ENCODE measurements around the gene ACBD6. TPM values are rescaled to one million over a fixed set of nuclear protein-coding genes. Genes with fewer than 3 reads are reported as not detected.

The ACBD6 gene
- total RNA-seq, 1 experiment from 2014 or later = 63.7 TPM

- ChIA-PET POLR2A (ENCODE audit: low non-redundant PET) (interaction anchor here (0.6 kb wide), 2 partner anchors 11 to 1128 kb away, joined by 3 to 16 read pairs; no protein-coding TSS in a partner anchor), CTCF (no interaction called here)
Observed at GRCh38 chr1:180271272-180272255, 230.8 kb downstream of the ACBD6 start.

GRCh38 chr1:180270530-180271271 lies 231.7 kb downstream of the ACBD6 start:
- ChIA-PET POLR2A (ENCODE audit: low non-redundant PET) (interaction anchor here (0.6 kb wide), 1 partner anchor 12 kb away, joined by 16 read pairs; no protein-coding TSS in a partner anchor), CTCF (no interaction called here)
- no TSS peak for BruUV-seq (replicated peaks)
- Histone ChIP-seq H3K27me3 (replicated peaks; ENCODE audit: insufficient read depth, low read depth, low read length, poor library complexity) (no peaks in the 10 kb centered on the region), H3K4me3 (ENCODE audit: low read depth, low read length, poor library complexity, severe bottlenecking) (no peak overlapping the region), H3K4me1 (ENCODE audit: insufficient read depth, low read length, poor library complexity, severe bottlenecking) (no peaks in the 10 kb centered on the region), H3K36me3 (ENCODE audit: insufficient read depth, low read length, poor library complexity, severe bottlenecking) (no peaks in the 10 kb centered on the region), H3K27ac (ENCODE audit: low read depth, low read length, poor library complexity, severe bottlenecking) (no peak overlapping the region), H3K9me3 (ENCODE audit: low read depth, low read length, poor library complexity, severe bottlenecking) (no peaks in the 10 kb centered on the region)
- TF ChIP-seq EZH2 (IDR thresholded peaks at IDR 0.05; ENCODE audit: borderline replicate concordance, low read depth, low read length, poor library complexity, severe bottlenecking) (no peak), CTCF (conservative IDR thresholded peaks at IDR 0.05; ENCODE audit: low read depth, low read length) (no peak)
- no peak for DNase-seq (ENCODE audit: low spot score)
- intact Hi-C loops (cut with micrococcal nuclease; ENCODE audit: unreplicated experiment) = no loop called here

More at GRCh38 chr1:180271272-180272255, 230.8 kb downstream of the ACBD6 start:
- Histone ChIP-seq H3K27ac (ENCODE audit: low read depth, low read length, poor library complexity, severe bottlenecking) (no peak overlapping the region), H3K4me3 (ENCODE audit: low read depth, low read length, poor library complexity, severe bottlenecking) (no peak overlapping the region), H3K27me3 (replicated peaks; ENCODE audit: insufficient read depth, low read depth, low read length, poor library complexity) (no peaks in the 10 kb centered on the region), H3K9me3 (ENCODE audit: low read depth, low read length, poor library complexity, severe bottlenecking) (no peaks in the 10 kb centered on the region), H3K36me3 (ENCODE audit: insufficient read depth, low read length, poor library complexity, severe bottlenecking) (no peaks in the 10 kb centered on the region), H3K4me1 (ENCODE audit: insufficient read depth, low read length, poor library complexity, severe bottlenecking) (no peaks in the 10 kb centered on the region)
- intact Hi-C loops (cut with micrococcal nuclease; ENCODE audit: unreplicated experiment) = no loop called here
- TF ChIP-seq EZH2 (IDR thresholded peaks at IDR 0.05; ENCODE audit: borderline replicate concordance, low read depth, low read length, poor library complexity, severe bottlenecking) = no peak
- TF ChIP-seq CTCF (conservative IDR thresholded peaks at IDR 0.05; ENCODE audit: low read depth, low read length) = no peak
- BruUV-seq (replicated peaks) = no TSS peak
- DNase-seq (ENCODE audit: low spot score) = no peak

GRCh38 chr1:180269645-180270529 lies 232.5 kb downstream of the ACBD6 start:
- no peaks in the 10 kb centered on the region for H3K36me3 ChIP-seq (ENCODE audit: insufficient read depth, low read length, poor library complexity, severe bottlenecking)
- POLR2A ChIA-PET (ENCODE audit: low non-redundant PET) = no interaction called here
- no peak for TF ChIP-seq EZH2 (IDR thresholded peaks at IDR 0.05; ENCODE audit: borderline replicate concordance, low read depth, low read length, poor library complexity, severe bottlenecking)
- TF ChIP-seq CTCF (conservative IDR thresholded peaks at IDR 0.05; ENCODE audit: low read depth, low read length) = peak; percentile 44
- CTCF ChIA-PET = no interaction called here
- intact Hi-C loops (cut with micrococcal nuclease; ENCODE audit: unreplicated experiment) = no loop called here
- no peaks in the 10 kb centered on the region for H3K9me3 ChIP-seq (ENCODE audit: low read depth, low read length, poor library complexity, severe bottlenecking)
- H3K27me3 ChIP-seq (replicated peaks; ENCODE audit: insufficient read depth, low read depth, low read length, poor library complexity) = no peaks in the 10 kb centered on the region
- no peak overlapping the region for H3K4me3 ChIP-seq (ENCODE audit: low read depth, low read length, poor library complexity, severe bottlenecking)
- BruUV-seq (replicated peaks) = no TSS peak
- no peaks in the 10 kb centered on the region for H3K4me1 ChIP-seq (ENCODE audit: insufficient read depth, low read length, poor library complexity, severe bottlenecking)
- H3K27ac ChIP-seq (ENCODE audit: low read depth, low read length, poor library complexity, severe bottlenecking) = no peak overlapping the region
- no peak for DNase-seq (ENCODE audit: low spot score)
